Measurements from ENCODE around the gene PLB1.

PLB1 gene, protein sequence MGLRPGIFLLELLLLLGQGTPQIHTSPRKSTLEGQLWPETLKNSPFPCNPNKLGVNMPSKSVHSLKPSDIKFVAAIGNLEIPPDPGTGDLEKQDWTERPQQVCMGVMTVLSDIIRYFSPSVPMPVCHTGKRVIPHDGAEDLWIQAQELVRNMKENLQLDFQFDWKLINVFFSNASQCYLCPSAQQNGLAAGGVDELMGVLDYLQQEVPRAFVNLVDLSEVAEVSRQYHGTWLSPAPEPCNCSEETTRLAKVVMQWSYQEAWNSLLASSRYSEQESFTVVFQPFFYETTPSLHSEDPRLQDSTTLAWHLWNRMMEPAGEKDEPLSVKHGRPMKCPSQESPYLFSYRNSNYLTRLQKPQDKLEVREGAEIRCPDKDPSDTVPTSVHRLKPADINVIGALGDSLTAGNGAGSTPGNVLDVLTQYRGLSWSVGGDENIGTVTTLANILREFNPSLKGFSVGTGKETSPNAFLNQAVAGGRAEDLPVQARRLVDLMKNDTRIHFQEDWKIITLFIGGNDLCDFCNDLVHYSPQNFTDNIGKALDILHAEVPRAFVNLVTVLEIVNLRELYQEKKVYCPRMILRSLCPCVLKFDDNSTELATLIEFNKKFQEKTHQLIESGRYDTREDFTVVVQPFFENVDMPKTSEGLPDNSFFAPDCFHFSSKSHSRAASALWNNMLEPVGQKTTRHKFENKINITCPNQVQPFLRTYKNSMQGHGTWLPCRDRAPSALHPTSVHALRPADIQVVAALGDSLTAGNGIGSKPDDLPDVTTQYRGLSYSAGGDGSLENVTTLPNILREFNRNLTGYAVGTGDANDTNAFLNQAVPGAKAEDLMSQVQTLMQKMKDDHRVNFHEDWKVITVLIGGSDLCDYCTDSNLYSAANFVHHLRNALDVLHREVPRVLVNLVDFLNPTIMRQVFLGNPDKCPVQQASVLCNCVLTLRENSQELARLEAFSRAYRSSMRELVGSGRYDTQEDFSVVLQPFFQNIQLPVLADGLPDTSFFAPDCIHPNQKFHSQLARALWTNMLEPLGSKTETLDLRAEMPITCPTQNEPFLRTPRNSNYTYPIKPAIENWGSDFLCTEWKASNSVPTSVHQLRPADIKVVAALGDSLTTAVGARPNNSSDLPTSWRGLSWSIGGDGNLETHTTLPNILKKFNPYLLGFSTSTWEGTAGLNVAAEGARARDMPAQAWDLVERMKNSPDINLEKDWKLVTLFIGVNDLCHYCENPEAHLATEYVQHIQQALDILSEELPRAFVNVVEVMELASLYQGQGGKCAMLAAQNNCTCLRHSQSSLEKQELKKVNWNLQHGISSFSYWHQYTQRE (N-terminal part only)

DNA sequence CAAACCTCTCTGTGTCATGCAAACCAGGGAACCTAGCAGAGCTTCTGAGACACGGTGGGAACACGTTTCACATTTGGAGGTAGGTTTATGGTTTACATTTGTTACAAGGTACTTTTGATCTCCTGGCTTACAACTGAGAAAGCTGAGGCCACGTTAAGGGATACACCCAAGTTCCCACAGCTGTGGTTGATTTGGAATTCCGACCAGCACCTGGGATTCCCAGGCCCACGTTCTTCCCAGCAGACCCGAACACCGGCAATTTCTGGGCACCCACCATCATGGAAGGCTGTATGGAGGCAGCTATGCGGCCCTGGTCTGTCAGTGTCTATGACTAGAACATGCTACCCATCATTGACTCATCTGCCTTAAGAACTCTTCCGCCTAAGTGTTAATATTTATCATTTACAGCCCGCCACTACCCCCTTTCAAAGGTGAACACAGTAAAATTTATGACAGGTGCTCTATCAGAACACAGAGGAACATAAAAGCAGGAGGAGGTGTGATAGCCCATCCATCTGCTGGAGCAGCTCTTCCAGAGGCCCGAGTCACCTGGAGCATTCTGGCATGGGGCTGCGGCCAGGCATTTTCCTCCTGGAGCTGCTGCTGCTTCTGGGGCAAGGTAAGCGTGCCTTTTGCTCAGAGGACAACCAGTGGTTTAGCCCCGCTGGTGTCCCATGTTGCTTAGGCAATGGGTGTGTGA lies at the start of gene PLB1:
Gene PLB1 (plus strand): TSS at position 510 of the 700 bp plus-strand sequence. CDS start 55 bp downstream, at position 565.
- DNase-seq, result no peak

DNA sequence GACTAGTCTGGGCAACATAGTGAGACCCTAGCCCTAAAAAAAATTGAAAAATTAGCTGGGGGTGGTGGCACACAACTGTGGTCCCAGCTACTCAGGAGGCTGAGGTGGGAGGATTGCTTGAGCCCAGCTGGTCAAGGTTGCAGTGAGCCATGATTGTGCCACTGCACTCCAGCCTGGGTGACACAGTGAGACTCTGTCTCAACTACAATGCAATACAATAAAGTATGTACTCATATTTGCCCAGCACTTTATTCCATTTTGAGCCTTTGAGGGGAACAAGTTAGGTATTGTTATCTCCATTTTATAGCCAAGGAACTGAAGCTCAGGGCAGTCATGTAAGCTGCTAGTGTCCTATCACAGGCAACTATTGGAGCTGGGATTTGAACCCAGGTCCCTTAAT lies 49.3 kb upstream of the PLB1 start:
- no peak for DNase-seq

DNA sequence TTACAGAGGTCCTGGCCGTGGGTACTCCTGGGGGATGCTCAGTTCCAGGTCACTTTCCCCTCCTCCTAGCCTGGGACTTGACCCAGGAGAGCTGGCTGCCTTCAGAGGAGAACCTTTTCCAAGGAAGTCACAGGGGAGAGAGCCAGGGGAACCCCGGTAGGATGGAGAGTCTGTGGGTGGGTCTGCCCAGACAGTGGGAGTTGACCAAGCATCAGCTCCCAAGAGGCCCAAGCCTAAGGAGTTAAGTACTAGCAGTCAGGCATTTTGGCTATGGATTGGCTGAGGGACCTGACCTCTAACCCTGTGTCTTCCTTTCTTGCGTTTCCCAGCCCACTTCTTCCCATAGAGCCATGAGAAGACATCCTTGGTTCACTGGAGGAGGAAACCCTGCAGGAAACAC lies 48.8 kb upstream of the PLB1 start:
- no peak for DNase-seq

DNA sequence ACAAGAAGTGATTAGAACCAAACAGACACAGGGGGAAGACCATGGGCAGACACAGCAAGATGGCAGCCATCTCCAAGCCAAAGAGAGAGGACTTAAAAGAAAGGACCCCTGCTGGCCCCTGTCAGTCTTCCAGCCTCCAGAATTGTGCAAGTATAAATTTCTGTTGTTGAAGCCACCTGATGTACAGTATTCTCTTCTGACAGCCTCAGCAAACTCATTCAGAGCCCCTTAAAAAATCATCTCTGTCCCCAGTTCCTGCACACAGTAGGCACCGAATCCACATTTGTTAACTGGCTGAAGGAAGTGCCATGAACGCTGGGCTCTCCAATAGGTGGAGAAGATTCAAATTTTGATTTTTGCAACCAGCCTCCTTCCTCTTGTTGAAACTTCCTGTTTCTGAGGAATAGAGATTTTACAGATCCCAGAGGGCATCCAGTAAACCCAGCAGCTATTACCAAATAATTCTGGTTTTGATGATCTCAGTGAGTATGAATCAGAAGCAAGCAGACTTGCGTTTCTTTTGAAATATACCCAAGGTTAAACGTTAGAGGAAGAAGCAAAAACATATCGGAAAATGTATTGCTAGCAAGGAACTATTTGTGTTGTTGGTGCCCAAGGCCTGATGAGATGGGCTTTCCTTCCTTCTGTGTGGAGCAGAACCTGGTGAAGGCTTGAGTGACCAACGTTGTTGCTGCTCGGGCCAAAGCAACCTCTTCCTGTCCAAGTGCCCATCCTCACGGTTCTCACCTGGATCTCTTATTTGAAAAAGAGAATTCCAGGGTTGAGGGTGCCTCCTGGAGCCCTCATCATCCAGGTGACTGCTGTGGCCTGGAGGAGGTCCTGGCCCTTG lies 47.7 kb upstream of the PLB1 start:
- DNase-seq, result no peak

DNA sequence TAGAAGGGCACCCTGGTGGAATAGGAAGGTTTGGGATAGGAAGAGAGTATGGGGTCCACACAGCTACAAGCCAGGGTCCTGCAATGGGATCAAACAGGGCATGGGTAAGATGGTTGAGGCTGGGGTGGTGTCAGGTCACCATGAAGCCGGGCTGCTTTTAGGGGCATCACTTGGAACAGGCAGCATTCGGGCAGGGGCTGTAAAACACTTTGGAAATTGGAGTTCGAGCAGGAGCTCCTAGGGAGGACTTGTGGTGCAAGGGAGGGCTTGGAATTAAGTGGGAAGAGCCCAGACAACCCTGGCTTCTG lies 47.1 kb upstream of the PLB1 start:
- no peak for DNase-seq

DNA sequence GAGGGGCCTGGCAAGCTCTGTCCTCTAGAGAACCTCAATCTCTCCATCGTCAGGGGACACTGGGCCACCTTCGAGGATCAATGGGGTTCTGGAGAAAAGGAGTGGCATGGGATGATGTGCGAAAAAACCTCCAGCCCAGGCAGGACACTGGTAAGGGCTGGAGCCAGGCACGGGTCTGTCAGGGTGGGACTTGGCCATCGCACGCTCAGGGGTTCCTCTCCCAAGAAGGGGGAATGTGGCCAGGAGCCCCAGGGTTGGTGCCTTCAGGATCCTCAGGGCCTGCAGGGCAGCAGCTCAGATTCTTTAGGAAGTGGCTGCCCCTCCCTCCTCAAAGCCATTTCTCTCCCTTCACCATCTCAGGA lies 46.8 kb upstream of the PLB1 start:
- no peak for DNase-seq

DNA sequence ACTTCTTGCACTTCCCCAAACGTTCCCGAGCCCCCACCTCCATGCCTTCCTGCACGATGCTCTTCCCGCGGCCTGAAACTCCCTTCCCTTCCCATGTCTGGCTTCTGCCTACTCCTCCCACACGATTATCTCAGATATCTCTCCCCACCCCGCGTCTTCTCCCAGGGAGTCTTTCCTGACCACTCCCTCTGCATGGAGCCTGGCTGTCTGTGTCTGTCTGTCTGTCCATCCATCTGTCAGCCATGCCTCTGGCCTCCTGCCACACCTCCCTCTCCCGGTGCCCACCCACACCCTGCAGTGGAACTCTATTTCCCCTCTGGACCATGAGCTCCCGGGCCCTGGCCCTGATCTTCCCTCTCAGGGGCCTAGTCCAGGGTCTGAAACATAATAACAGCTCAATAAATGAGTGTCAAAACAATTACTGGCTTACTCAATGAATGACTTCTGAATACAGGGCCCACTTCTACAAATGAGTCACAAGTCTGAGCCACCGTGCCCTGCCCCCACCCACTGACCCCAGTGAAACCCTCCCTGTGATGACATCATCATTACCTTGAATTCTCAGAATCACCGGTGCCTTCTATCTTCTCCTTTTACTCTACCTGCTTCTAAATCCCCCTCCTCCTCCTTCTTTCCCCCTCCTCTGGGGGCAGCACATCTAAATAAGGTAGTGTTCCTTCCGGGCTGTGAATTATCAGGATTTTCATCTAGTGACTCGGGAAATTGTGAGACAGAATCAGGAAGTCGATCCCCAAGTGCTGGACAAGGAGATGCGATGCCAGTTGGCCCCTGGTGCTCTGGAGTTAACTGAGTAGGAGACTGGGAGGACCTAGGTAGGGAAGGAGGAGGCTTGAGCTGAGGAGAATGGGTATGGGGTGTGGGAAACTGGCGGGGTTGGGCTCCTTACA lies 46.1 kb upstream of the PLB1 start:
- peak; percentile 17 for DNase-seq

DNA sequence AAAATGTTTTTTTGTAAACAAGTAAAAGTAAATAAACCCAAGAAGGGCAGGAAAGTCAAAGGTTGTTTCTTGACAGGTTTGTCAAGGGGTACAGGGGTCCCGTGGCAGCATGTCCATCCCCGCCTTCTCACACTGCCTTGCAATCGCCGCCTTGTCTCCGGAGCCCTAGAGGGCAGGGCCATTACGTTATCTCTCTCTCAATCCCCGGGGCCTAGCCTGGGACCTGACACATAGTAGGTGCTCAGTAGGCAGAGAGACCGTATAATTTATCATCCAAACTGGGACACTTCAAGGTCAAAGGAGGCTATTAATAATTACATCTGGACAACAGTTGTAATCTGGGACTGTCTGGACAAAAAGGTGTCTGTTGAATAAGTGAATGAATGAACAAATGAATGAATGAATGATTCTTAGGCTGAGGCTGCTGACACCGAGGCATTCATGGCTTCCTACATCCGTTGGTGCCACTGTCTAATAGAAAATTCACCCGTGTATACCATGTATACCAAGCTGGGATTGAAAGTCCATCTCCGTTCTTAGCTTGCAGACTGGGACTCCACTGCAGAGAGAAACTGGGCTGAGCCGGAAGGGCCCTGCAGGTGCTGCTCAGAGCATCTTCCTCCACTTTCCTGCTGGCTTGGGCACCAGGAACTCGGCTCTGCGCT lies 44.8 kb upstream of the PLB1 start:
- DNase-seq, result no peak

DNA sequence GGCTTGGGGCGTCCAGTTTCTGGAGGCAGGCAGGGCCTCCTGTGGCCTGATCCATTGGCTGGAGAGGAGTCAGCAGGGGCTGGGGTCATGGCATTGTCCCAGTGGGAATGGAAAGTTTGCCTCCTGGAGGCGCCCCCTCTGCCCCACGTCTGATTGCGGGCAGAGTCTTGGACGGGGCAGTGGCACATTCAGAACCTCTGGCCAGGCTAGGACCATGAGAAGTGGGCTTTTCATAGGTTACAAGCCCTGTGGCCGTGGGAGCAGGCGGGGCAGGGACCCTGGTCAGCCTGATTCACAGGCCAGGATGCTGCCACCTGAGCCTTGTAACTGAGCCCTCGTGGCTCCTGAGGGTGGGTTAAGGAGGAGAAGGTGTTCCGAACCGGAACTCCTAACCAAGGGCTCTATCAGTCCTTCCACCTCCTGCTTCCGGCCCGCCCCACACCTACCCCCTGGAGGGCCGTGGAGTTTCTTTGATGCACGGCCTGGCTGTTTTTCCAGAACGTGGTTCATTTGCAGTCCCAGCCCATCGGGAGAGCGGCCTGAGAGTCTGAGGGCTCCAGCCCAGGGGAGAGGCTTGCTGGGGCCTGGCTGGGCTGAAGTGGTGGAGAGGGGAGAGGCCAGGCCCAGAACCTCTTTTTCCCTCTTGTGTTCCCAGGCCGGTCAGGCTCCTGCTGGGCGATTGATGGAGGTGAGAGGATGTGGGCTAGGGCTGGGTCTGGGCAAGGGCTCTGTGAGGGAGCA lies 43.9 kb upstream of the PLB1 start:
- DNase-seq, result no peak

DNA sequence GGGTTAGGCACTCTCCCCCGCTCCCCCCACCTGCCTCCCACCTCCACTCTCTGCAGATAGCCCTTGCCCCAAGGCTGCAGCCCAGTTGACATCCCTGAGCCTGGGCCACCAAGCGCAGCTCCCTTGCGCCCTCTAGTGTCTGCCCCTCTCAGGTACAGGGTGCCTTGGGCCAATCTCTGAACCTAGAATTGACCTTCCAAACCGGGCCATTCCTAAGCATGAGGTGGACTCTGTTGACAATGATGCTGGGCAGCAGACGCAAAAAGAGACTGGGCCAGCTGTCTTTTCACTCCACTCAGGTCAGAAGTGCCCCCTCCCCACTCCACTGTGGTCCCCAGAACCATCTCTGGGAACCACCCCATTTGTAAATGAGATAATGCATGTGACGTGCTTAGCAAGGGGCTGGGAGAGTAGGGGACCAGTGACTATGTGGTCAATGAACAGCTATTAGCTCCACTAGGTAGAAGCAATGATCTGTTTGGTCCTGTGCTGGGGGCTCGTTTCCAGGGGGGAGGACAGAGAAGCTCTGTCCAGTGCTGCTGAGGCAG lies 43.3 kb upstream of the PLB1 start:
- peak; percentile 18 for DNase-seq

DNA sequence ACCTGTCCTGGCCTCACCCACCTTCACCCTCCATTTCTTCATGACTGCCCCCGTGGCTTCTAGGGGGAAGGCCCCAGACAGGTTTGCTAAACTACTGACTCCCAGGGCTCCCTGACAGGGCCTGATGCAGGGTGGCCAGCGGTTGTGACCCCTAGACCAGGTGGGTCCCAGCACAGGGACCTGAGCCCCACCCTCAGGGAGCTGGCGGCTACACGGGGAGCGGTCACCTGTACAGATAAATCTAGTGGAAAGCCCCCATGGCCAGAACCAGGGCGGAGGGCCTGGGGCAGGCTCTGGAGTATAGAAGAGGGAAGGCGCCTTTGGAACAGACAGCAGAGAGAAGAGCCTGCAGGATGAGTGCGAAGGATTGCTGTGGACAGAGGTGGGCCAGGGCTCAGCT lies 42.5 kb upstream of the PLB1 start:
- no peak for DNase-seq

DNA sequence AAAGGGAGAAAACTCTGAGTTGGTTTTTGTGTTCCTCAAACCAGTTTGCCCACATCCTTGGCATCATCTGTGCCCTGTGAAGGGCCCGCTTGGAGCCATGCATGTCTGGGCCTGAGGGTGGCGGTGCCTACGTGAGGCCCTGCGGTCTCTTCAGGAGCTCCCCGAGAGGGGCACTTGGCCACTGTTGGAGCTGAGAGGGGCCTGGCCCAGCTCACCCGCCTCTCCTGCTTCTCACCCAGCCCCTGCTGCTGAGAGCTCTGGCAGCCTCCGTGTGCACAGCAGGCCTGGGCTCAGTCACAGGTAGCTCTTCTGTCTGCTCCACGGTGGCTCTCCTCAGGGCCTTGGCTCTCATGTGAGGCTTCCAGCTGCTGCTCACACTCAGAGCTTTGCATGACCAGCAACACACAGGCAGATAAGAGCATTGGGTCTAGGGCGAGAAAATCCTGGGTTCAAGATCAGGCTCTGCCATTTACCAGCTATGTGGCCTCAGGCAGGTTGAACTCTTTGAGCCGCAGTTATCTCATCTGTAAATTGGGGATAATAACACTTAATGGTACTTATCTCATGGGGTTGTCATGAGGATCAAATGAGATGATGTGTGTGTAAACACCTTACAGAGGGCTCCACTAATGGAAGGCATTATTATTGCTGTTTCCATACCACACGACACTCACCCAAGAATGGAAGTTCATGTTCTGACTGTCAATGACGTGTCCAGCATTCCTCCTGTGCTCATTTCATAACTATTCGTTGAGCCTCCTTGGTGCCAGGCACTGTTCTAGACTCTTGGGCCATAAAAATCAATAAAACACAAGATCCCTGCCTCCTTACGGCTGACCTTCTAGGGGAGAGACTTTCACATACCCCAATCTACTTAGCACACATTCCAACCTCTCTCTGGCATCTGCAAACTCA lies 41.6 kb upstream of the PLB1 start:
- DNase-seq, result no peak

DNA sequence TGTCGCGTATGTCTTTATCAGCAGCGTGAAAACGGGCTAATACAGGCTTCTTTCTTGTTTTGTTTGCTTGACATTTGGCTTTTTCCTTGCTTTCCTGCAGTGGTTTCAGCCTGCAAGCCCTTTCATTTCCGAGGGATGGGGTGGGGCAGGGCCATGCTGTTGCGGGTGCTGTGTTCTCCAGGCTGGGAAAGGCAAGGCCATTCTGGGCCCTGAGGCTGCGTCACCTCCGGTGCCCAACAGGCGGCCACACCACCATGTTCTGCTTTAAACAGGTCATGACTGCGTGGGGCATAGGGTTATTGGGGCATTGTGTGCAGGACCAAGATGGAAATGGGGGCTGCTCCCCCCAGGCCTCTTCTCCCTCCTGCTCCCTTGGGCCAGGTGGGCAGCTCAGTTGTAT lies 38.6 kb upstream of the PLB1 start:
- DNase-seq, result no peak

DNA sequence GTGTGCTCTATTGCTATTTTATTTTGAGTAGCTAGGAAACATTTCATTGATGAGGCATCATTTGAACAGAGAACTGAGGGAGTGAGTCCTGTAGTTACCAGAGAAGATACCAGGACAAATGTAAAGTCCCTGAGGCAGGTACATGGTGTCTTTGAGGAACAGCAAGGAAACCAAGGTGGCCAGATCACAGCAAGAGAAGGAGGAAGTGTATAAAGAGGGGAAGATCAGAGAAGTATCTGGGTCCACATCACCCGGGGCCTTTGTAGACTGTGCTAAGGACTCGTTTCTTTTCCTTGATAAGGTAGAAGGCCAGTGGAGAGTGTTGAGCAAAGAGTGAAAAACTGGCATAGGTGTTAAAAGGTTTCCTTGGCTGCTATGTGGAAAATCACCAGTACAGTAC lies 34.8 kb upstream of the PLB1 start:
- no peak for DNase-seq

DNA sequence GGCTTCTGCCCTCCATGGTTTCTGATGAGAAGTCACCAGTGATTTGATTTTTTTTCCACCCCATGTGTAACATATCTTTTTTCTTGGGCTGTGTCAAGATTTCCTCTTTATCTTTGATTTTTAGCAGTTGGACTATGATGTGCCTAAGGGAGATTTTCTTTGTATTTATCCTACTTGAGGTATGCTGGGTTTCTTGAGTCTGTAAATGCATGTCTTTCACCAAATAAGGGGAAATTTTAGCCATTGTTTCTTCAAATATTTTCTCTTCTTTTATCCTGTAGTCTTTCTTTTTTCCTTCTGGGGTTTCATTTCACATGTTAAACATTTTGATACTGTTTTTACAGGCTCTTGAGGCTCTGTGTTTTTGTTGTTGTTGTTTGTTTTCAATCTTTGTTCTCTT lies 33.7 kb upstream of the PLB1 start:
- DNase-seq, result no peak

DNA sequence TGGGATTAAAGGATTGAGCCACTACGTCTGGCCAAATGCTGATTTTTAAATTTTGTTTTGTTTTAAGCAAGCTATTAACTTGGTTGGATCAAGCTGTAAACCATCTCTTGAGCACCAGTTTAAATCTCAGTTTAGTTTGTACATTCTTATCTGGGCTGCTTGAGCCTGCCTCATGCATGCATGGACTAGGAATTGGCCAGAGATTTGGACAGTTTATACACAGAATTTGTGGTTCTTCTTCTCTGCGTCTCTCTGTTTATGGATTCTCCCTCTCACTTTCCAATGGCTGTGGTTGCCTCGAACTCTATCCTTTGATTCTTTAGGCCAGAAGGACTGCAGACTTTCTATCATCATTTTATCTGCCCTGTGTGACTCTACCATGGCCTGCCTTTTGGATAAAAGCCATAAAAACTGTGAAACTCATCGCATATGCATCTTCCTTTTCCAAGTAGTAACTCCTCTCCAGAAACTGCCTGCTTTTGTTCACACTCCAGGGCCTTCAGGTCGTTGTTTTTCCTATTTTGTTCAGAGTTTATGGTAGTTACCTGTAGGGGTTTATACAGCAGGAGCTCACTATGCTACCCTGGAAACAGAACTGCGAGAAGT lies 32.5 kb upstream of the PLB1 start:
- DNase-seq, result no peak

DNA sequence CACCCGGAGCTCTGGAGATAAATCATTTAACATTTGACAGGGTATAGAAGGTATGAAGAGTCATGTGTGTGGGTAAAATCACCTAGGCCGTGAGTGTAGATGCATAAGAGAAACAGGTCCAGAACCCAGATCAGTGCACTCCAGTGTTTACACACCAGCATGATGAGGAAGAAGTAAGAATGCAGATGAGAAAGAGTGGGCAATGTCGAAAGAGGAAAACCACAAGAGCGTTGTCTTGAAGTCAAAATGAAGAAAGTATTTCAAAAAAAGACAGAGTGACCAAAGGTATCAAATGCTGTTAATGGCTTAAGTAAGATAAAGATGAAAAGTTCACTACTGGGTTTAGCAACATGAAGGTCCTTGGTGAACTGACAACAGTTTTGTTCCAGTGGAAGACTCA lies 32.0 kb upstream of the PLB1 start:
- DNase-seq, result no peak
